ENCODE measurements around the gene GPR162.

- no peak for TF ChIP-seq POLR2A (IDR thresholded peaks at IDR 0.05; ENCODE audit: low read depth, low read length)
- TF ChIP-seq POLR2AphosphoS5 (IDR thresholded peaks at IDR 0.05; ENCODE audit: low read depth, low read length), result no peak
- no peak for TF ChIP-seq TAF1 (IDR thresholded peaks at IDR 0.05; ENCODE audit: borderline replicate concordance, low read depth, low read length)
These were observed 32.4 kb downstream of the GPR162 start for GRCh38 chr12:6854036-6854435.
